K562 (cell line): ENCODE results near the gene LTBP4. TPM values are rescaled to one million over a fixed set of nuclear protein-coding genes. Genes with fewer than 3 reads are reported as not detected.
A peak's percentile ranks its signal among the peaks of the same experiment; 100 is the strongest.

ENCODE experiments used
- ARNT ChIP-seq, 2 experiments: fragments of 450-650 bp; IDR thresholded peaks; 2 replicates each; pipeline ENCODE4 v1.6.1; 2016; ENCODE audit warnings: mild to moderate bottlenecking in 1 of 2
- BCOR ChIP-seq: fragments of 450-650 bp; IDR thresholded peaks from 2 replicates; pipeline ENCODE4 v1.6.1; 2016
- CREM ChIP-seq: IDR thresholded peaks from 2 replicates; pipeline ENCODE4 v1.6.1; 2014; ENCODE audit warnings: antibody characterized with exemption, low read depth
- ETV1 ChIP-seq: fragments of 450-650 bp; conservative IDR thresholded peaks from 2 replicates; pipeline ENCODE4 v1.6.1; 2016; ENCODE audit warnings: missing genetic modification characterization, control low read depth, low read depth, missing compliant biosample characterization
- ETV6 ChIP-seq, 3 experiments: fragments of 150-350 bp in 1 of 3; sonication (generic) in 1 of 3; formaldehyde crosslinking in 1 of 3; IDR thresholded peaks; 2 replicates each; pipeline versions ENCODE4 v1.6.1 to v1.8.0; 2014 to 2022; ENCODE audit warnings: borderline replicate concordance in 2 of 3, low read depth in 2 of 3, antibody characterized with exemption in 1 of 3, low read length in 1 of 3, mild to moderate bottlenecking in 1 of 3, missing genetic modification reagents in 1 of 3
- FOXJ2 ChIP-seq: fragments of 200-800 bp; sonication (Bioruptor generic); IDR thresholded peaks from 2 replicates; pipeline ENCODE4 v1.6.1; 2016; ENCODE audit warnings: missing genetic modification characterization, missing compliant biosample characterization
- L3MBTL2 ChIP-seq: fragments of 450-650 bp; IDR thresholded peaks from 2 replicates; pipeline ENCODE4 v1.6.1; 2016; ENCODE audit warnings: mild to moderate bottlenecking, moderate library complexity
- RCOR1 ChIP-seq, 2 experiments: IDR thresholded peaks; 2 replicates each; pipeline ENCODE4 v1.6.1; 2012; ENCODE audit warnings: low read depth in 2 of 2, low read length in 2 of 2, borderline replicate concordance in 1 of 2, improper control_type of control experiment in 1 of 2
- RFX1 ChIP-seq: fragments of 450-650 bp; IDR thresholded peaks from 2 replicates; pipeline ENCODE4 v1.6.1; 2016; ENCODE audit warnings: mild to moderate bottlenecking, moderate library complexity
- ZFP36 ChIP-seq: fragments of 150-350 bp; IDR thresholded peaks from 2 replicates; pipeline ENCODE4 v1.6.1; 2018; ENCODE audit warnings: low read length, low read depth; ENCODE audit not compliant: partially characterized antibody
- ZKSCAN3 ChIP-seq: fragments of 250-450 bp; sonication (Bioruptor Pico); IDR thresholded peaks from 2 replicates; pipeline ENCODE4 v1.4.0; 2020
- ZNF143 ChIP-seq: sonication (generic); formaldehyde crosslinking; IDR thresholded peaks from 2 replicates; pipeline ENCODE4 v1.9.0; 2022; ENCODE audit warnings: mild to moderate bottlenecking, missing genetic modification reagents
- polyA plus RNA-seq, 8 experiments: library from polyadenylated mRNA; depleted of rRNA in 4 of 8; stranded (reverse) in 5 of 8; unstranded in 3 of 8; fragments of >200 nt; fragmentation: Nextera tagmentation in 2 of 8; fragmentation: Illumina TruSeq in 1 of 8; extraction: Ambion mirVana in 2 of 8; extraction: Trizol in 1 of 8; gene quantifications; 2 replicates each; pipeline versions ENCODE4 v1.2.1 to v1.2.3, GENCODE V29; 2011 to 2014; ENCODE audit warnings: inconsistent platforms in 1 of 8, missing spikeins in 1 of 8
- total RNA-seq, 7 experiments: library from RNA; depleted of rRNA in 6 of 7; stranded (reverse); fragments of >200 nt in 6 of 7; fragmentation: Illumina TruSeq in 2 of 7; extraction: Trizol in 2 of 7; gene quantifications; 2 replicates each; pipeline versions ENCODE4 v1.2.1 to v1.2.3, GENCODE V29; 2011 to 2021; ENCODE audit warnings: low replicate concordance in 1 of 7
- TF ChIP-seq, protein P1 (sequence below), 3 experiments: IDR thresholded peaks in 2 of 3; conservative IDR thresholded peaks in 1 of 3; 2 replicates each; pipeline ENCODE4 v1.5.1; 2011 to 2012; ENCODE audit warnings: low read length in 3 of 3, mild to moderate bottlenecking in 3 of 3, control low read depth in 2 of 3, improper control_type of control experiment in 1 of 3, inconsistent platforms in 1 of 3, low read depth in 1 of 3, mixed read lengths in 1 of 3, moderate library complexity in 1 of 3; ENCODE audit not compliant: insufficient read depth in 2 of 3
- TF ChIP-seq, protein P2 (sequence below): sonication (generic); formaldehyde crosslinking; IDR thresholded peaks from 2 replicates; pipeline ENCODE4 v1.8.0; 2022; ENCODE audit warnings: missing genetic modification reagents, mild to moderate bottlenecking, moderate library complexity, borderline replicate concordance
- TF ChIP-seq, protein P3 (sequence below): fragments of 200-800 bp; sonication (Bioruptor generic); IDR thresholded peaks from 2 replicates; pipeline ENCODE4 v1.6.1; 2017; ENCODE audit warnings: missing genetic modification characterization, missing compliant biosample characterization
- TF ChIP-seq, protein P4 (sequence below), 2 experiments: fragments of 450-650 bp in 1 of 2; sonication (generic) in 1 of 2; formaldehyde crosslinking; conservative IDR thresholded peaks; 2 replicates each; pipeline versions ENCODE4 v1.4.0 to v1.8.1; 2020 to 2022; ENCODE audit warnings: mild to moderate bottlenecking in 1 of 2, missing genetic modification reagents in 1 of 2
- TF ChIP-seq, protein P5 (sequence below): fragments of 450-650 bp; IDR thresholded peaks from 2 replicates; pipeline ENCODE4 v1.6.1; 2017; ENCODE audit warnings: antibody characterized with exemption, mild to moderate bottlenecking

The LTBP4 gene
- total and polyA plus RNA-seq, 9 of the 15 experiments (the other 6 are each of a cell fraction or from before 2014, with no cell fraction given) = 0.35 to 160 (median 31.6) TPM

DNA sequence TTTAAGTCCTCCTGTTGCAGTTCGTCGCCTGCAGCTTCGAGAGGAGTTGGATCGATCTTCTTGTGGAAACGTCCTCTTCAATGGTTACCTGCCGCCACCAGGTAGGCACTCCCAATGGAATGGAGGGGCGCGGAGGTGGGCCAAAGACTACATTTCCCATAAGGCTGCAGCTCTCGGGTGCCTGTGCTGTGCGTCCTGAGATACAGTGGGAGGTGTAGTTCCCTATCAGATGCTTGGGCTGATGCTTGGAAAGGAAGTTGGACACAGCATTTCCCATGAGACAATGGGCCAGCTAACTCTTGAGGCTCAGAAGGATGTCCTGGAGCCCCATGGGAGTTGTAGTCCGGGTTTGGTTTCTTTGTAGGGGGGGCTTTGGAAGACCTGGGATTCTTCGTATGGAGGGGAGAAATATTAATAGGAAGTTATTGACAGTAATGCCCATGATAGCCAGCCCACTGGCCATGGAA, 22.7 kb upstream of the LTBP4 start (continued):
- TF ChIP-seq, protein P1, sequence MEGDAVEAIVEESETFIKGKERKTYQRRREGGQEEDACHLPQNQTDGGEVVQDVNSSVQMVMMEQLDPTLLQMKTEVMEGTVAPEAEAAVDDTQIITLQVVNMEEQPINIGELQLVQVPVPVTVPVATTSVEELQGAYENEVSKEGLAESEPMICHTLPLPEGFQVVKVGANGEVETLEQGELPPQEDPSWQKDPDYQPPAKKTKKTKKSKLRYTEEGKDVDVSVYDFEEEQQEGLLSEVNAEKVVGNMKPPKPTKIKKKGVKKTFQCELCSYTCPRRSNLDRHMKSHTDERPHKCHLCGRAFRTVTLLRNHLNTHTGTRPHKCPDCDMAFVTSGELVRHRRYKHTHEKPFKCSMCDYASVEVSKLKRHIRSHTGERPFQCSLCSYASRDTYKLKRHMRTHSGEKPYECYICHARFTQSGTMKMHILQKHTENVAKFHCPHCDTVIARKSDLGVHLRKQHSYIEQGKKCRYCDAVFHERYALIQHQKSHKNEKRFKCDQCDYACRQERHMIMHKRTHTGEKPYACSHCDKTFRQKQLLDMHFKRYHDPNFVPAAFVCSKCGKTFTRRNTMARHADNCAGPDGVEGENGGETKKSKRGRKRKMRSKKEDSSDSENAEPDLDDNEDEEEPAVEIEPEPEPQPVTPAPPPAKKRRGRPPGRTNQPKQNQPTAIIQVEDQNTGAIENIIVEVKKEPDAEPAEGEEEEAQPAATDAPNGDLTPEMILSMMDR (IDR thresholded peaks at IDR 0.05 in 2 of 3, conservative IDR thresholded peaks at IDR 0.05 in 1 of 3; ENCODE audit: insufficient read depth in 2 of 3, low read depth in 1 of 3, low read length in 3 of 3) = peak in 1 of 3 experiments; percentile 17; a peak in 1 of 6 replicates
- TF ChIP-seq, protein P2, sequence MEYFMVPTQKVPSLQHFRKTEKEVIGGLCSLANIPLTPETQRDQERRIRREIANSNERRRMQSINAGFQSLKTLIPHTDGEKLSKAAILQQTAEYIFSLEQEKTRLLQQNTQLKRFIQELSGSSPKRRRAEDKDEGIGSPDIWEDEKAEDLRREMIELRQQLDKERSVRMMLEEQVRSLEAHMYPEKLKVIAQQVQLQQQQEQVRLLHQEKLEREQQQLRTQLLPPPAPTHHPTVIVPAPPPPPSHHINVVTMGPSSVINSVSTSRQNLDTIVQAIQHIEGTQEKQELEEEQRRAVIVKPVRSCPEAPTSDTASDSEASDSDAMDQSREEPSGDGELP (CRISPR knock-in tag) = peak; percentile 52; the same call in 1 of the 2 replicates
- TF ChIP-seq RCOR1 (IDR thresholded peaks at IDR 0.05; ENCODE audit: borderline replicate concordance in 1 of 2, low read depth in 2 of 2, low read length in 2 of 2) (peak in 1 of 2 experiments; percentile 50; a peak in 2 of 4 replicates), ARNT (IDR thresholded peaks at IDR 0.05) (peak in 1 of 2 experiments; percentile 60; a peak in 1 of 4 replicates), ZFP36 (no peak), L3MBTL2 (peak; percentile 69), ZNF143 (CRISPR knock-in tag) (peak; percentile 95), RFX1 (no peak), ZKSCAN3 (CRISPR knock-in tag) (no peak), ETV1 (tag) (peak; percentile 12; the same call in 1 of the 2 replicates), CREM (peak; percentile 93), ETV6 (IDR thresholded peaks at IDR 0.05; ENCODE audit: borderline replicate concordance in 1 of 2, low read depth in 2 of 2, low read length in 1 of 2) (no peak), ETV6 (CRISPR knock-in tag; IDR thresholded peaks at IDR 0.05; ENCODE audit: borderline replicate concordance) (no peak), BCOR (no peak), FOXJ2 (tag) (peak; percentile 56; the same call in 1 of the 2 replicates)
- TF ChIP-seq, protein P3, sequence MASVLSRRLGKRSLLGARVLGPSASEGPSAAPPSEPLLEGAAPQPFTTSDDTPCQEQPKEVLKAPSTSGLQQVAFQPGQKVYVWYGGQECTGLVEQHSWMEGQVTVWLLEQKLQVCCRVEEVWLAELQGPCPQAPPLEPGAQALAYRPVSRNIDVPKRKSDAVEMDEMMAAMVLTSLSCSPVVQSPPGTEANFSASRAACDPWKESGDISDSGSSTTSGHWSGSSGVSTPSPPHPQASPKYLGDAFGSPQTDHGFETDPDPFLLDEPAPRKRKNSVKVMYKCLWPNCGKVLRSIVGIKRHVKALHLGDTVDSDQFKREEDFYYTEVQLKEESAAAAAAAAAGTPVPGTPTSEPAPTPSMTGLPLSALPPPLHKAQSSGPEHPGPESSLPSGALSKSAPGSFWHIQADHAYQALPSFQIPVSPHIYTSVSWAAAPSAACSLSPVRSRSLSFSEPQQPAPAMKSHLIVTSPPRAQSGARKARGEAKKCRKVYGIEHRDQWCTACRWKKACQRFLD (CRISPR knock-in tag) = peak; percentile 74
- TF ChIP-seq, protein P4, sequence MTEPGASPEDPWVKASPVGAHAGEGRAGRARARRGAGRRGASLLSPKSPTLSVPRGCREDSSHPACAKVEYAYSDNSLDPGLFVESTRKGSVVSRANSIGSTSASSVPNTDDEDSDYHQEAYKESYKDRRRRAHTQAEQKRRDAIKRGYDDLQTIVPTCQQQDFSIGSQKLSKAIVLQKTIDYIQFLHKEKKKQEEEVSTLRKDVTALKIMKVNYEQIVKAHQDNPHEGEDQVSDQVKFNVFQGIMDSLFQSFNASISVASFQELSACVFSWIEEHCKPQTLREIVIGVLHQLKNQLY (CRISPR knock-in tag; conservative IDR thresholded peaks at IDR 0.05) = no peak
- TF ChIP-seq, protein P5, sequence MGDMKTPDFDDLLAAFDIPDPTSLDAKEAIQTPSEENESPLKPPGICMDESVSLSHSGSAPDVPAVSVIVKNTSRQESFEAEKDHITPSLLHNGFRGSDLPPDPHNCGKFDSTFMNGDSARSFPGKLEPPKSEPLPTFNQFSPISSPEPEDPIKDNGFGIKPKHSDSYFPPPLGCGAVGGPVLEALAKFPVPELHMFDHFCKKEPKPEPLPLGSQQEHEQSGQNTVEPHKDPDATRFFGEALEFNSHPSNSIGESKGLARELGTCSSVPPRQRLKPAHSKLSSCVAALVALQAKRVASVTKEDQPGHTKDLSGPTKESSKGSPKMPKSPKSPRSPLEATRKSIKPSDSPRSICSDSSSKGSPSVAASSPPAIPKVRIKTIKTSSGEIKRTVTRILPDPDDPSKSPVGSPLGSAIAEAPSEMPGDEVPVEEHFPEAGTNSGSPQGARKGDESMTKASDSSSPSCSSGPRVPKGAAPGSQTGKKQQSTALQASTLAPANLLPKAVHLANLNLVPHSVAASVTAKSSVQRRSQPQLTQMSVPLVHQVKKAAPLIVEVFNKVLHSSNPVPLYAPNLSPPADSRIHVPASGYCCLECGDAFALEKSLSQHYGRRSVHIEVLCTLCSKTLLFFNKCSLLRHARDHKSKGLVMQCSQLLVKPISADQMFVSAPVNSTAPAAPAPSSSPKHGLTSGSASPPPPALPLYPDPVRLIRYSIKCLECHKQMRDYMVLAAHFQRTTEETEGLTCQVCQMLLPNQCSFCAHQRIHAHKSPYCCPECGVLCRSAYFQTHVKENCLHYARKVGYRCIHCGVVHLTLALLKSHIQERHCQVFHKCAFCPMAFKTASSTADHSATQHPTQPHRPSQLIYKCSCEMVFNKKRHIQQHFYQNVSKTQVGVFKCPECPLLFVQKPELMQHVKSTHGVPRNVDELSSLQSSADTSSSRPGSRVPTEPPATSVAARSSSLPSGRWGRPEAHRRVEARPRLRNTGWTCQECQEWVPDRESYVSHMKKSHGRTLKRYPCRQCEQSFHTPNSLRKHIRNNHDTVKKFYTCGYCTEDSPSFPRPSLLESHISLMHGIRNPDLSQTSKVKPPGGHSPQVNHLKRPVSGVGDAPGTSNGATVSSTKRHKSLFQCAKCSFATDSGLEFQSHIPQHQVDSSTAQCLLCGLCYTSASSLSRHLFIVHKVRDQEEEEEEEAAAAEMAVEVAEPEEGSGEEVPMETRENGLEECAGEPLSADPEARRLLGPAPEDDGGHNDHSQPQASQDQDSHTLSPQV = peak; percentile 95
